Activated T-cell treated with anti-CD3 and anti-CD28 coated beads, Interleukin-2, amount 50 U/mL, for 48 hours (primary cell): ENCODE results near the gene PLPPR2.
A peak's percentile ranks its signal among the peaks of the same experiment; 100 is the strongest.
"Not testable (repeated sequence)": the region's sequence is repeated elsewhere in the genome, so short reads cannot be mapped to it uniquely, and the experiment has no call there.

ENCODE experiments used
- DNase-seq, 2 experiments: peaks; one replicate each; pipeline ENCODE4 v3.0.0-alpha.2; 2020

PLPPR2 gene

GRCh38 chr19:11355160-11356073, at the start of gene PLPPR2:
PLPPR2 (plus strand) TSS chr19:11355432; CDS start chr19:11357674, 2,242 bp downstream.
- peak; percentile 91 to 92 for DNase-seq

- no peak for DNase-seq
These were observed 48.9 kb upstream of the PLPPR2 start for GRCh38 chr19:11306337-11306736.

GRCh38 chr19:11320278-11320995, 34.8 kb upstream of the PLPPR2 start:
- not testable (repeated sequence) for DNase-seq

GRCh38 chr19:11321191-11322126, 33.8 kb upstream of the PLPPR2 start:
- no peak for DNase-seq

- DNase-seq, result no peak
These were observed 32.8 kb upstream of the PLPPR2 start for GRCh38 chr19:11322269-11323024.

GRCh38 chr19:11323601-11324078, 31.6 kb upstream of the PLPPR2 start:
- no peak for DNase-seq

- peak; percentile 39 to 50 for DNase-seq
These were observed 31.1 kb upstream of the PLPPR2 start for GRCh38 chr19:11324079-11324661.

GRCh38 chr19:11324748-11325389, 30.4 kb upstream of the PLPPR2 start:
- no peak for DNase-seq

- no peak for DNase-seq
These were observed 29.7 kb upstream of the PLPPR2 start for GRCh38 chr19:11325544-11325943.

- no peak for DNase-seq
These were observed 25.1 kb upstream of the PLPPR2 start for GRCh38 chr19:11330127-11330526.

- DNase-seq, result no peak
These were observed 23.7 kb upstream of the PLPPR2 start for GRCh38 chr19:11331502-11331901.

GRCh38 chr19:11332822-11333221, 22.4 kb upstream of the PLPPR2 start:
- DNase-seq, result no peak

- DNase-seq, result not testable (repeated sequence)
These were observed 21.4 kb upstream of the PLPPR2 start for GRCh38 chr19:11333838-11334237.

GRCh38 chr19:11335449-11336146, 19.6 kb upstream of the PLPPR2 start:
- no peak for DNase-seq

- DNase-seq, result no peak
These were observed 18.2 kb upstream of the PLPPR2 start for GRCh38 chr19:11337080-11337479.

- no peak for DNase-seq
These were observed 17.1 kb upstream of the PLPPR2 start for GRCh38 chr19:11338121-11338520.

GRCh38 chr19:11338569-11339253, 16.5 kb upstream of the PLPPR2 start:
- no peak for DNase-seq

- peak; percentile 87 to 90 for DNase-seq
These were observed 15.8 kb upstream of the PLPPR2 start, which contains the start of gene RAB3D for GRCh38 chr19:11339254-11340098. RAB3D (minus strand) TSS chr19:11339657; CDS start chr19:11337399, 2,258 bp downstream.

GRCh38 chr19:11340099-11340467, 15.1 kb upstream of the PLPPR2 start:
- DNase-seq, result not testable (repeated sequence)
